Endothelial cell of umbilical vein (primary cell): ENCODE results near the gene TNS1. TPM values are rescaled to one million over a fixed set of nuclear protein-coding genes. Genes with fewer than 3 reads are reported as not detected.
"Not testable (repeated sequence)": the region's sequence is repeated elsewhere in the genome, so short reads cannot be mapped to it uniquely, and the experiment has no call there.

Experiments used
- BruUV-seq: library from RNA; stranded (reverse); fragments of 400-500 nt; replicated peaks from 2 replicates; lab custom pipeline; 2021; lab: Mats Ljungman, UMichigan
- CTCF ChIA-PET: fragments of 300-600, 350-600 bp; sonication (Branson Sonifier 250); formaldehyde crosslinking; loops from one replicate; lab custom pipeline; 2021; ENCODE audit warnings: antibody characterized with exemption, inconsistent platforms; lab: Charles Lee
- POLR2A ChIA-PET: fragments of 300-600, 350-600 bp; sonication (Branson Sonifier 250); formaldehyde crosslinking; loops from one replicate; lab custom pipeline; 2021; ENCODE audit warnings: antibody characterized with exemption, inconsistent platforms; lab: Charles Lee
- DNase-seq: peaks from one replicate; pipeline ENCODE4 v3.0.0-alpha.2; 2011; ENCODE audit warnings: low read depth, low spot score
- FAIRE-seq: peaks from 2 replicates; lab custom pipeline; 2011; peaks lifted over from hg19 to GRCh38; lab: Jason Lieb, UNC
- H2AFZ ChIP-seq: 2 replicates; pipeline ENCODE4 v1.6.0; 2012; ENCODE audit warnings: low read depth, low read length, control low read depth, inconsistent platforms
- H3K27ac ChIP-seq: 2 replicates; pipeline ENCODE4 v1.5.1; 2011; ENCODE audit warnings: low read depth, mild to moderate bottlenecking, control low read depth, low read length, moderate library complexity; ENCODE audit not compliant: insufficient read depth
- H3K27me3 ChIP-seq, 2 experiments: 2 replicates each; pipeline versions ENCODE4 v1.6.0 to v1.6.1; 2011; ENCODE audit warnings: low read length in 2 of 2, mixed read lengths in 1 of 2; ENCODE audit not compliant: control insufficient read depth in 2 of 2, insufficient read depth in 2 of 2
- H3K36me3 ChIP-seq, 2 experiments: 2 replicates in 1 of 2; 3 replicates in 1 of 2; pipeline ENCODE4 v1.5.1; 2011; ENCODE audit warnings: low read length in 2 of 2, mild to moderate bottlenecking in 1 of 2, moderate library complexity in 1 of 2; ENCODE audit not compliant: control insufficient read depth in 2 of 2, insufficient read depth in 2 of 2; ENCODE audit errors: extremely low read depth in 1 of 2
- H3K4me1 ChIP-seq: 3 replicates; pipeline ENCODE4 v1.5.1; 2011; ENCODE audit warnings: mild to moderate bottlenecking, low read length; ENCODE audit not compliant: control insufficient read depth, insufficient read depth; ENCODE audit errors: extremely low read depth
- H3K4me2 ChIP-seq: 2 replicates; pipeline ENCODE4 v1.6.1; 2011; ENCODE audit warnings: low read length, control low read depth, mixed read lengths; ENCODE audit not compliant: insufficient read depth
- H3K4me3 ChIP-seq, 3 experiments: fragments of 200-600 bp in 1 of 3; sonication (generic), shearing (Covaris generic) in 1 of 3; replicated peaks in 1 of 3; 2 replicates each; pipeline ENCODE4 v1.5.1; 2011 to 2016; ENCODE audit warnings: control low read depth in 3 of 3, low read length in 3 of 3, mild to moderate bottlenecking in 2 of 3, inconsistent platforms in 1 of 3, low read depth in 1 of 3, moderate library complexity in 1 of 3; ENCODE audit not compliant: insufficient read depth in 1 of 3
- H3K79me2 ChIP-seq: 2 replicates; pipeline ENCODE4 v1.6.0; 2012; ENCODE audit warnings: low read length, inconsistent platforms; ENCODE audit not compliant: control insufficient read depth, insufficient read depth
- H3K9ac ChIP-seq: replicated peaks from 2 replicates; pipeline ENCODE3; 2011; ENCODE audit warnings: low read length, control low read depth; ENCODE audit not compliant: insufficient read depth; ENCODE audit errors: extremely low read depth
- H3K9me1 ChIP-seq: replicated peaks from 3 replicates; pipeline ENCODE4 v1.6.0; 2011; ENCODE audit warnings: mild to moderate bottlenecking, low read length; ENCODE audit not compliant: control insufficient read depth, insufficient read depth; ENCODE audit errors: extremely low read depth
- H3K9me3 ChIP-seq: replicated peaks from 2 replicates; pipeline ENCODE4 v1.5.1; 2012; ENCODE audit warnings: low read length, inconsistent platforms; ENCODE audit not compliant: control insufficient read depth, insufficient read depth
- H4K20me1 ChIP-seq: replicated peaks from 2 replicates; pipeline ENCODE3; 2011; ENCODE audit warnings: mild to moderate bottlenecking, low read length; ENCODE audit not compliant: control insufficient read depth, insufficient read depth; ENCODE audit errors: extremely low read depth
- EZH2 ChIP-seq: IDR thresholded peaks from 2 replicates; pipeline ENCODE4 v1.6.1; 2012; ENCODE audit warnings: borderline replicate concordance, low read depth, mild to moderate bottlenecking, moderate library complexity, low read length, inconsistent platforms; ENCODE audit not compliant: severe bottlenecking
- FOS ChIP-seq: IDR thresholded peaks from 2 replicates; pipeline ENCODE4 v1.6.1; 2011; ENCODE audit warnings: mild to moderate bottlenecking, low read length, moderate library complexity, borderline replicate concordance; ENCODE audit not compliant: insufficient read depth
- GATA2 ChIP-seq: IDR thresholded peaks from 2 replicates; pipeline ENCODE4 v1.7.0; 2011; ENCODE audit warnings: low read depth, mild to moderate bottlenecking, moderate library complexity, mixed read lengths, low read length; ENCODE audit not compliant: insufficient read length, insufficient read depth
- JUN ChIP-seq: IDR thresholded peaks from 2 replicates; pipeline ENCODE4 v1.6.1; 2011; ENCODE audit warnings: borderline replicate concordance, low read depth; ENCODE audit not compliant: insufficient read length, insufficient read depth
- MAX ChIP-seq: IDR thresholded peaks from 2 replicates; pipeline ENCODE4 v1.6.1; 2011; ENCODE audit not compliant: insufficient read depth, insufficient read length
- MYC ChIP-seq: IDR thresholded peaks from one replicate; pipeline ENCODE4 v1.6.1; 2011; ENCODE audit warnings: mild to moderate bottlenecking, low read depth, low read length
- POLR2A ChIP-seq: IDR thresholded peaks from 2 replicates; pipeline ENCODE4 v1.6.1; 2012; ENCODE audit warnings: low read depth, mild to moderate bottlenecking, control low read depth, low read length
- POLR2AphosphoS5 ChIP-seq: IDR thresholded peaks from 2 replicates; pipeline ENCODE4 v1.6.1; 2012; ENCODE audit warnings: low read depth, mild to moderate bottlenecking, control low read depth, low read length, moderate library complexity; ENCODE audit not compliant: insufficient read depth
- dilution Hi-C: fragments of 300-500 bp; cut with MboI; formaldehyde crosslinking; loops from one replicate; pipeline ENCODE4 v1.15.0; 2019; ENCODE audit warnings: low sequenced_read_pairs; ENCODE audit not compliant: extremely low pct_ligation_motif_present
- intact Hi-C: fragments of 100-400 bp; cut with micrococcal nuclease; formaldehyde crosslinking; loops from one replicate; pipeline ENCODE4 v1.10.0; 2022
- polyA plus RNA-seq, 4 experiments: library from polyadenylated mRNA; depleted of rRNA in 3 of 4; stranded (reverse) in 3 of 4; unstranded in 1 of 4; fragments of >200 nt; gene quantifications; 2 replicates each; pipeline versions ENCODE4 v1.2.1 to v1.2.3, GENCODE V29; 2011 to 2012; ENCODE audit warnings: missing spikeins in 1 of 4
- total RNA-seq: library from RNA; stranded (reverse); gene quantifications from 2 replicates; pipeline ENCODE4 v1.2.3, GENCODE V29; 2021
- TF ChIP-seq, protein P1 (sequence below), 2 donors: IDR thresholded peaks; 1 replicate in 1 of 2; 2 replicates in 1 of 2; pipeline ENCODE4 v1.5.1; 2011; ENCODE audit warnings: low read length in 2 of 2, mild to moderate bottlenecking in 2 of 2, moderate library complexity in 2 of 2, control low read depth in 1 of 2, inconsistent platforms in 1 of 2, low read depth in 1 of 2; ENCODE audit not compliant: insufficient read depth in 1 of 2; ENCODE audit errors: extremely low read depth in 1 of 2

The TNS1 gene
- total and polyA plus RNA-seq, 2 donors (not counting 3 experiments of a cell fraction or from before 2014, with no cell fraction given), result 11.0 to 52.1 TPM

DNA sequence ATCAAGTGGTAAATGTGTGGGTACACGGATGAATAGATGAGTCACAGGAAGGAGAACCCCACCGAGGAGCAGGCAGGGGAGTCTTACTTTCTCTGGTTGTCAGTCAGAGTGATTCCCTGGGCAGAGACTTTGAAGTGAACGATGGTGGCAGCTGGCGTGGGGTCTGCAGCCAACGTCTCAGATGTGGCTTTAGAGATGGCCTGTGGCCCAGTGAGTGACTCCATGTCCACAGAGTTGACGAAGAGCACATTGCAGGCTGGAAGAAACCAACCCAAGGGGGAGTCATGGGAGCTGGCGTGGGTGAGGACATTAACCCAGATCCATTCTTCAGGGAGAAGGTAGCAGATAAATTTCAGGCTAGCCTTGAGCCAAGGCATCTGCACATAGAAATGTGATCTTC lies 193.1 kb downstream of the TNS1 start:
- DNase-seq, result no peak
- intact Hi-C loops, result no loop called here
- no peaks in the 10 kb centered on the region for H3K27me3 ChIP-seq
- H3K27ac ChIP-seq, result no peak overlapping the region
- H3K9me3 ChIP-seq, result no peaks in the 10 kb centered on the region
- no peak for TF ChIP-seq GATA2
- TF ChIP-seq POLR2A, result no peak
- TF ChIP-seq JUN, result no peak
- TF ChIP-seq MYC, result no peak
- no peak for TF ChIP-seq FOS
- TF ChIP-seq, protein P1, sequence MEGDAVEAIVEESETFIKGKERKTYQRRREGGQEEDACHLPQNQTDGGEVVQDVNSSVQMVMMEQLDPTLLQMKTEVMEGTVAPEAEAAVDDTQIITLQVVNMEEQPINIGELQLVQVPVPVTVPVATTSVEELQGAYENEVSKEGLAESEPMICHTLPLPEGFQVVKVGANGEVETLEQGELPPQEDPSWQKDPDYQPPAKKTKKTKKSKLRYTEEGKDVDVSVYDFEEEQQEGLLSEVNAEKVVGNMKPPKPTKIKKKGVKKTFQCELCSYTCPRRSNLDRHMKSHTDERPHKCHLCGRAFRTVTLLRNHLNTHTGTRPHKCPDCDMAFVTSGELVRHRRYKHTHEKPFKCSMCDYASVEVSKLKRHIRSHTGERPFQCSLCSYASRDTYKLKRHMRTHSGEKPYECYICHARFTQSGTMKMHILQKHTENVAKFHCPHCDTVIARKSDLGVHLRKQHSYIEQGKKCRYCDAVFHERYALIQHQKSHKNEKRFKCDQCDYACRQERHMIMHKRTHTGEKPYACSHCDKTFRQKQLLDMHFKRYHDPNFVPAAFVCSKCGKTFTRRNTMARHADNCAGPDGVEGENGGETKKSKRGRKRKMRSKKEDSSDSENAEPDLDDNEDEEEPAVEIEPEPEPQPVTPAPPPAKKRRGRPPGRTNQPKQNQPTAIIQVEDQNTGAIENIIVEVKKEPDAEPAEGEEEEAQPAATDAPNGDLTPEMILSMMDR (IDR thresholded peaks at IDR 0.05; ENCODE audit: extremely low read depth in 1 of 2, insufficient read depth in 1 of 2, low read depth in 1 of 2, low read length in 2 of 2), result no peak
- no peak for TF ChIP-seq EZH2
- TF ChIP-seq POLR2AphosphoS5, result no peak
- no peak for TF ChIP-seq MAX
- ChIA-PET CTCF (interaction anchor here (1.0 kb wide), 1 partner anchor 184 kb away, joined by 3 read pairs; no protein-coding TSS in a partner anchor), POLR2A (no interaction called here)
- no peaks in the 10 kb centered on the region for H4K20me1 ChIP-seq
- H3K79me2 ChIP-seq, result no peaks in the 10 kb centered on the region
- H3K9me1 ChIP-seq, result no peaks in the 10 kb centered on the region
- no peak for FAIRE-seq
- H3K4me2 ChIP-seq, result no peak overlapping the region
- BruUV-seq, result no TSS peak
- dilution Hi-C loops, result no loop called here
- H3K4me1 ChIP-seq, result no peaks in the 10 kb centered on the region
- H2AFZ ChIP-seq, result no peak overlapping the region
- no peak overlapping the region for H3K4me3 ChIP-seq
- peaks cover 12 to 29% of the 10 kb centered on the region in 2 experiments for H3K36me3 ChIP-seq
- no peak overlapping the region for H3K9ac ChIP-seq

DNA sequence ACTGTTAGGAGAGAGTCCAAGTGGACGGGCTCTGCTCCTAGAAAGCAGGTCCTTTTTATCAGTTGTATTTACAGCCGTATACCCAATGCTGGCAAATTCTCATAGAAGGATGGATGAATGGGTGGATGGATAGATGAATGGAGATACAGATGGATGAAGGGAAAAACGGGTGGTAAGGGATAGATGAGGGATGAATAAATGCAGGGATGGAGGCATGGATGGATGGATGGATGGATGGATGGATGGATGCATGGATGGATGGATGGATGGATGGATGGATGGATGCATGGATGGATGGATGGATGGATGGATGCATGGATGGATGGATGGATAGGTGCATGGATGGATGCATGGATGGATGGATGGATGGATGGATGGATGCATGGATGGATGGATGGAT lies 193.8 kb downstream of the TNS1 start:
- H3K9me3 ChIP-seq, CTCF ChIA-PET, BruUV-seq, POLR2A ChIA-PET, H3K27me3 ChIP-seq, H3K27ac ChIP-seq, DNase-seq, H4K20me1 ChIP-seq, H3K4me1 ChIP-seq, H3K4me2 ChIP-seq, H3K9ac ChIP-seq, H2AFZ ChIP-seq, H3K9me1 ChIP-seq, H3K4me3 ChIP-seq, intact Hi-C loops, dilution Hi-C loops, FAIRE-seq, H3K79me2 ChIP-seq: not testable (repeated sequence)
- H3K36me3 ChIP-seq, result peaks cover 12 to 32% of the 10 kb centered on the region in 2 experiments
